ENCODE data around the gene DIO3.

- no peak for TF ChIP-seq CTCF (conservative IDR thresholded peaks at IDR 0.05)
- no peak for TF ChIP-seq EZH2 (IDR thresholded peaks at IDR 0.05; ENCODE audit: low read depth)
Observed at GRCh38 chr14:101547107-101547738, 14.1 kb upstream of the DIO3 start.
